GM12878 (cell line): ENCODE data around the gene NAMPT. TPM values are rescaled to one million over a fixed set of nuclear protein-coding genes. Genes with fewer than 3 reads are reported as not detected.

Experiments used
- ASH2L ChIP-seq: fragments of 300-600, 200-600 bp; sonication (generic); IDR thresholded peaks from 2 replicates; pipeline ENCODE4 v1.6.1; 2017; ENCODE audit warnings: low read depth, mild to moderate bottlenecking, borderline replicate concordance
- BCL3 ChIP-seq: IDR thresholded peaks from 2 replicates; pipeline ENCODE4 v1.6.1; 2011; ENCODE audit warnings: borderline replicate concordance, low read depth, mild to moderate bottlenecking, moderate library complexity, low read length; ENCODE audit not compliant: insufficient read depth, poor library complexity, severe bottlenecking
- BRCA1 ChIP-seq: IDR thresholded peaks from 2 replicates; pipeline ENCODE4 v1.6.1; 2011; ENCODE audit warnings: low read depth, low read length, improper control_type of control experiment
- CUX1 ChIP-seq: IDR thresholded peaks from 2 replicates; pipeline ENCODE4 v1.6.1; 2012; ENCODE audit warnings: improper control_type of control experiment, low read depth, low read length; ENCODE audit not compliant: insufficient replicate concordance
- EGR1 ChIP-seq, 2 experiments: IDR thresholded peaks; 1 replicate in 1 of 2; 2 replicates in 1 of 2; pipeline ENCODE4 v1.6.1; 2011 to 2012; ENCODE audit warnings: low read depth in 2 of 2, low read length in 2 of 2, borderline replicate concordance in 1 of 2, mild to moderate bottlenecking in 1 of 2, moderate library complexity in 1 of 2
- NFIC ChIP-seq: IDR thresholded peaks from 2 replicates; pipeline ENCODE4 v1.6.1; 2012; ENCODE audit warnings: low read depth, mild to moderate bottlenecking, inconsistent platforms, low read length, moderate library complexity
- PKNOX1 ChIP-seq: fragments of 450-650 bp; IDR thresholded peaks from 2 replicates; pipeline ENCODE4 v1.6.1; 2016; ENCODE audit warnings: mild to moderate bottlenecking
- RB1 ChIP-seq: fragments of 450-650 bp; formaldehyde crosslinking; IDR thresholded peaks from 2 replicates; pipeline ENCODE4 v1.6.1; 2017; ENCODE audit warnings: mild to moderate bottlenecking, borderline replicate concordance
- ZBED1 ChIP-seq: IDR thresholded peaks from 2 replicates; pipeline ENCODE4 v1.6.1; 2016; ENCODE audit warnings: borderline replicate concordance
- ZNF207 ChIP-seq: fragments of 450-650 bp; IDR thresholded peaks from 2 replicates; pipeline ENCODE4 v1.6.1; 2014; ENCODE audit warnings: antibody characterized with exemption, mild to moderate bottlenecking, borderline replicate concordance
- polyA plus RNA-seq, 11 experiments: library from polyadenylated mRNA; depleted of rRNA in 4 of 11; unstranded in 6 of 11; stranded (reverse) in 5 of 11; fragments of >200 nt; fragmentation: Nextera tagmentation in 4 of 11; fragmentation: Illumina TruSeq in 1 of 11; extraction: Ambion mirVana in 4 of 11; extraction: Trizol in 1 of 11; gene quantifications; 1 replicate in 1 of 11; 2 replicates in 10 of 11; pipeline versions ENCODE4 v1.2.1 to v1.2.3, GENCODE V29; 2011 to 2016; ENCODE audit warnings: inconsistent platforms in 2 of 11, missing spikeins in 2 of 11, low read depth in 1 of 11
- small RNA-seq: library from RNA; depleted of rRNA; stranded (forward); fragments of <200 nt; gene quantifications from one replicate; pipeline ENCODE3, GENCODE V24; 2014
- total RNA-seq, 4 experiments: library from RNA; depleted of rRNA in 3 of 4; stranded (reverse); fragments of >200 nt in 3 of 4; fragmentation: Illumina TruSeq in 1 of 4; extraction: Trizol in 1 of 4; gene quantifications; 2 replicates each; pipeline versions ENCODE4 v1.2.1 to v1.2.3, GENCODE V29; 2013 to 2021

NAMPT gene
- total and polyA plus RNA-seq, 10 of the 15 experiments (the other 5 are each of a cell fraction or from before 2014, with no cell fraction given): 28.3 to 173 (median 75.0) TPM

GRCh38 chr7:106199024-106199423, 85.8 kb downstream of the NAMPT start (continued):
- no peak for TF ChIP-seq EGR1 (IDR thresholded peaks at IDR 0.05; ENCODE audit: borderline replicate concordance in 1 of 2, low read depth in 2 of 2, low read length in 2 of 2)
- TF ChIP-seq BRCA1: no peak
- TF ChIP-seq PKNOX1: no peak
- TF ChIP-seq ZNF207: no peak
- TF ChIP-seq BCL3: no peak
- no peak for TF ChIP-seq NFIC
- no peak for TF ChIP-seq CUX1
- TF ChIP-seq RB1: no peak
- TF ChIP-seq ASH2L: no peak
- TF ChIP-seq ZBED1: no peak

Small RNAs within 50 kb of the gene (small RNA-seq; reads per million reads assigned to genes)
- gene RNU6-392P: not detected

Other genes starting within 250 kb of the NAMPT start
- 34.5 and 41.2 TPM in 2 replicates for gene SYPL1, start 172.7 kb downstream of the NAMPT start, total RNA-seq (2014; rRNA removed)
- 43.5 and 44.3 TPM in 2 replicates for gene SYPL1, start 172.7 kb downstream of the NAMPT start, total RNA-seq (2014; rRNA removed; fragmentation: Illumina TruSeq; extraction: Trizol)
- 63.5 and 69.1 TPM in 2 replicates for gene SYPL1, start 172.7 kb downstream of the NAMPT start, total RNA-seq (2021)
- gene SYPL1, start 172.7 kb downstream of the NAMPT start, polyA plus RNA-seq (2011; rRNA removed): 97.0 and 138 TPM in 2 replicates
- gene SYPL1, start 172.7 kb downstream of the NAMPT start, polyA plus RNA-seq (2014; fragmentation: Illumina TruSeq; extraction: Trizol): 78.4 and 104 TPM in 2 replicates
- gene SYPL1, start 172.7 kb downstream of the NAMPT start, polyA plus RNA-seq (2014; fragmentation: Nextera tagmentation; extraction: Ambion mirVana): 100 to 1,000 TPM; 109 to 177 TPM
- gene SYPL1, start 172.7 kb downstream of the NAMPT start, polyA plus RNA-seq (2014; rRNA removed): 46.1 and 56.9 TPM in 2 replicates
- gene SYPL1, start 172.7 kb downstream of the NAMPT start, polyA plus RNA-seq (2016; fragmentation: Nextera tagmentation; extraction: Ambion mirVana): 100 to 1,000 TPM in 1 of 2 experiments, 10 to 100 TPM in 1; 96.2 to 103 TPM